Stimulated activated CD4-positive, alpha-beta T cell treated with anti-CD3 and anti-CD28 coated beads, Interleukin-2, amount 100 ng/mL, for 4 hours (primary cell): ENCODE results near the gene SEC31B.

Source experiments
- DNase-seq: peaks from one replicate; pipeline ENCODE4 v3.0.0-alpha.2; 2020; ENCODE audit warnings: low read depth

Gene SEC31B

GRCh38 chr10:100501423-100501822 lies 18.2 kb downstream of the SEC31B start:
- no peak for DNase-seq

DNA sequence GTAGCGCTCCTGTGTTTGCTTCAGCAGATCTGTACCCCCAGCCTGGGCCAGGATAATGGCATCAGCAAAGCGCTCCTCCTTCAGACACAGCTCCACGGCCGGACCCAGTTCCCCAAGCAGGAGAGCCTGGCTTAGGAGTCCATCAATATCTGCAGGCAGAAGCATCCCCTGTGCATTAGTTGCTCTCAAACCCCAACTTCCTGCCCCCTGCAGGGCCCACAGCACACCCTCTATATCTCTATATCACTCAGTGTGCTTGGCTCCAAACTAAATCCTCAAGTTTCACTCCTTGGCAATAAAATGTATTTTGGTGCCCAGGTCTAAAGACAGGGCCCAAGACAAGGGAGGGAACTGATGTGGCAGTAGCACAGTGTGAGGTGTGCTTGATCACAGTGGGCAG lies 21.6 kb downstream of the SEC31B start:
- DNase-seq = no peak

- DNase-seq = no peak
Measured at GRCh38 chr10:100496567-100496966, 23.1 kb downstream of the SEC31B start.

- no peak for DNase-seq
Measured at GRCh38 chr10:100490531-100490930, 29.1 kb downstream of the SEC31B start.

GRCh38 chr10:100489396-100489795 lies 30.3 kb downstream of the SEC31B start:
- DNase-seq = no peak

GRCh38 chr10:100487529-100487928 lies 32.1 kb downstream of the SEC31B start:
- no peak for DNase-seq

GRCh38 chr10:100485801-100486495 lies 33.7 kb downstream of the SEC31B start:
- DNase-seq = no peak

GRCh38 chr10:100485366-100485765 lies 34.3 kb downstream of the SEC31B start:
- DNase-seq = no peak

- DNase-seq = no peak
Measured at GRCh38 chr10:100483876-100484666, 35.6 kb downstream of the SEC31B start.

- no peak for DNase-seq
Measured at GRCh38 chr10:100482834-100483185, 36.9 kb downstream of the SEC31B start.

GRCh38 chr10:100482181-100482833 lies 37.4 kb downstream of the SEC31B start:
- DNase-seq = peak; percentile 34

DNA sequence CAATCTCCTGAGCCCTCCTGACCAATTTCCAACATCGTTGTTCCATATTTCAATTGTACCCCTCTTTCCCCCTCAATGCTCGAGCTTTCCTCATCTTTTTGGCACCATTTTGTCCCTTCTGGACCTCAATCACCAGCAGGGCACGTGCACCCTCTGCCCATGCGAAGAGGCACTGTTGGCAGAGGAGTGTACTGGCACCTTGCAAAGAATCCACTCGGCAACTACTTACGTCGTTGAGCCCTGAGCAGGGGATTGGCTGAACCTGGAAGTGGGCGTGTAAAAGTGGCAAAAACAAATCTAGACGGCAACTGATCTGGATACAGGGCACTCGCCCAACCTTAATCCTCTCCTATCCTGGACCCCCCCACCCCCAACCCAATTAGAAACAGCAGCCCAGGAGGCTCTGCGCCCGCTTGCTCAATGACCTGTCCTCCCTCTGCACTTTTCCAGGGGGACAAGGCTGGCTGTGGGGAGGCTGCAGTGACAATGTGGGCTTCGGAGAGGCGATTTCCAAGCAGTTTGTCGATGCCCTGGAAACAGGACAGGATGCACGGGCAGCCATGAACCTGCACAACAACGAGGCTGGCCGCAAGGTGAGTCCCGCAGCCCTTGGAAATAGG lies 38.1 kb downstream of the SEC31B start:
- peak; percentile 79 for DNase-seq

DNA sequence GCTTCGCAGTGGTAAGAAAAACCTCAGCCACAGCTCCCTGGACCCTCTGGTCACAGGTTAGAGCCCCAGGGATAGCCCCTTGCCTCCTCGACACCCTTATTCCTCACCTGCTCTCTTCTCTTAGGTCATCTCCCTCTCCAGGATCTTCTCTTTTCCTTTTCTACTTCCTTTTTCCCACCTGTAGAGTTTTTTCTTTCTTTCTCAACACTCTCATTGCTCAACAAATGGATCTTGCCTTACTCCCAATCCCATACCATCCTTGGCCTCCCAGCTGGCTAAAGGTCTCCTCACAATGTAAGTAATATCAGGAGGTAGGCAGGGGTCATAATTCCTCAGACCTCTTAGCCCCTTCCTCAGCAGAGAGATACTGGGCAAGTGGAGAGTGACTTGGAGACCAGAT lies 39.7 kb downstream of the SEC31B start:
- DNase-seq = no peak

DNA sequence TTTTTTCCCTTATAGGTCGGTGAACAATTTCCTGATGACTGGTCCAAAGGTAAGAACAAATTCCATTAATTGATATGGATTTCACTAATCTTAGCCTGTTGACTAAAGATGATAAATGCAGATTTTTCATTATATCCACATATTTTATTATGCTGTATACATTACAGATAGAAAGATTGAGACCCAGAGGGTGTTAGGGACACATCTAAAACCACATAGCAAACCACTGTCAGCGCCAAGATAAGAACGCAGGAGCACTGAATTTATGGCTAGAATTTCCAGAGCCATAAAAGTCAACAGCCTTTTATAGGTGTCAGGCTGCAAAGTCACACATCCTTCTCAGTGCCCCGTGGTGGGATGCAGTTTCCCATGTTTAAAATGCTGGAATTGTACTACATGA lies 40.6 kb downstream of the SEC31B start:
- no peak for DNase-seq

GRCh38 chr10:100477970-100478369 lies 41.7 kb downstream of the SEC31B start:
- DNase-seq = no peak

DNA sequence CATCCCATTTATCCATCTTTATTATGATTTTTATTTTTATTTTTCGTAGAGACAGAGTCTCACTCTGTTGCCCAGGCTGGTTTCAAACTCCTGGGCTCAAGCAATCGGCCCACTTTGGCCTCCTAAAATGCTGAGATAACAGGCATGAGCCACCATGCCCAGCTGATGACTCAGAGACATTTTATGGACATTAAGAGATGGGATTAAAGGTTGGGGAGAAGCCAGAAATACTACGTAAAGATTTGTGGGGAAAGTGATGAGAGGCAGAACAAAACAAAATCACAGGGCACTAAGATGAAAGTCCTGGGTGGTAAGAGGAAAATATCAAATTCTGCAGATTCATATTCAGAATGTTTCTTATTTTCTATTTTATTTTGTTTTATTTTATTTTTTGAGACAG lies 49.3 kb downstream of the SEC31B start:
- DNase-seq = no peak

DNA sequence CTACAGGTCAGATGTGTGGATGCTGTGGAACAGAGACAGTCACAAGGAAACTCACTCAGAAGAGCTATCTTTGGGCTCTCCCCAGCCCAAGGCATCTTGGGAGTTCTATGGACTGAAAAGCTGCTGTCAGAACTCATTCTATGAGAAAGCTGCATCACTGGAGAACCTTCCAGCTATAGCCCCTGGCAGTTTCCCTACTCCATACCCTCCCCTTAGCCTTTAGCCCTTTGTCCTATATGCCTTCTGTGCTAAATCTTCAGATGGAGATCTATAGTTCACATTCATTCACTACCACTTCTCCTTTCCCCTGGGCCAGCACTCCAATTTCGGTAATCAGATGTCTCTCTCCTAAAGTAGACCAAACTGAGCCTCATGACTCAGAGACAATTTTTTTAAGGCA lies 49.9 kb downstream of the SEC31B start:
- no peak for DNase-seq

GRCh38 chr10:100468978-100469377 lies 50.7 kb downstream of the SEC31B start:
- DNase-seq = no peak

DNA sequence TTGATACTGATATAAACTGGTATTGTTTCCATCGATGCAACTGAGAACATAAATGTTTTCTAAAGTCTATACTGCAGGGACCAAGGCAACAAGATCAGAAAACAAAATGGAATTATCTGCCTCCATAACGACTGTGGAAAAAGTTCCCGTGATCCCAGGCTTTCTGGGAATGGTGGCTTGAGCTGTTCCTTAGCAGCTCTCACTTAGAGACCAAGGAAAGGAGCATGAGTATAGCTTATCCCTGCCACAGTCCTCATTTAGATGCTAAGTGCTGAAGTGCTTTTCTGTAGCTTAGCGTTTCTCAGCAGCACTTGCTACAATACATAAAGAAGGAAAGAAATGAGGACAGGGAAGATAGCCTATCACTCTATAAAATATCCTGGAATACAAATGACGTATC lies 51.3 kb downstream of the SEC31B start:
- DNase-seq = no peak

DNA sequence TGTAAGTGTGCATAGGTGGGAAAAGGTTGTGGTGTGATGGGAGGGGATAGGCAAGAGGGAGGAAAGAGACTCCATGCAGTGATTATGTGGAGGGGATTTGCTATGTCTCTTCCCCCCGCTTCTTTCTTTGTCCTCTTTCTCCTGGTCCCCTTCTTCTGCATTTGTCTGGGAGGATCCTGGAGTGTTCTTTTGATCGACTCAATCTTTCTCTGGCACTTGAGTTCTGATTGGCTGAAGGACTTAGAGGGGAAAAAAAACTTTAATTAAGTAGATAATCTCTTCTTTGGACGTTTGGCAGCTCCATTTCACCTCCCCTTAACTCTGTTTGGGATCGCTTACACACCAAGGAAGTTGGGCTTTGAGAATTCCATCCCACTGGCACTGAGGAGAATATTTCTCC lies 57.0 kb downstream of the SEC31B start, which contains the start of gene WNT8B:
Gene WNT8B (plus strand): TSS at position 301 of the 400 bp plus-strand sequence. CDS start 160 bp downstream, outside the sequence.
- no peak for DNase-seq

DNA sequence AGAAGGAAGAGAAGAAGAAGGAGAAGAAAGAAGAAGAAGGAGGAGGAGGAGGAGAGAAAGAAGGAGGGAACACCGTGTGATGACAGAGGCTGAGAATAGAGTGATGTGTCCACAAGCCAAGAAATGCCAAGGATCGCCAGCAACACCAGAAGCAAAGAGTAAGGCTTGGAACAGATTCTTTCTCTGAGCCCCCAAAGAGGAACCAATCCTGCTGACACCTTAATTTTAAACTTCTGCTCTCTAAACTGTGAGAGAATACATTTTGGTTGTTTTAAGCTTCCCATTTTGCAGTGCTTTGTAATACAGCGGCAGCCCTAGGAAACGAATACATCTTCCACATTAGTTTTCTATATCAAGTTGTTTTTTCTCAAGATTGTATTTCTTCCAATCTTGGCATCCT lies 70.7 kb downstream of the SEC31B start:
- DNase-seq = no peak

- DNase-seq = no peak
Measured at GRCh38 chr10:100447663-100448062, 72.0 kb downstream of the SEC31B start.
